ENCODE results near the gene INKA2. TPM values are rescaled to one million over a fixed set of nuclear protein-coding genes. Genes with fewer than 3 reads are reported as not detected.
A peak's percentile ranks its signal among the peaks of the same experiment; 100 is the strongest.

INKA2 gene
- total and polyA plus RNA-seq, 2 of the 4 experiments (the other 2 are of a cell fraction): 2.2 to 2.6 TPM

- no peaks in the 10 kb centered on the region for H3K9me1 ChIP-seq (ENCODE audit: insufficient read depth, low read length)
- no peak overlapping the region for H4K5ac ChIP-seq (ENCODE audit: low read depth, low read length)
- no peaks in the 10 kb centered on the region for H3K9me3 ChIP-seq (ENCODE audit: control insufficient read depth, insufficient read depth, low read length)
- POLR2A ChIA-PET (ENCODE audit: unreplicated experiment): no interaction called here
- H3K4me2 ChIP-seq (ENCODE audit: low read depth, low read length): no peak overlapping the region
- H3K27ac ChIP-seq (ENCODE audit: insufficient read depth, low read length): no peak overlapping the region
- no peak overlapping the region for H3K14ac ChIP-seq (replicated peaks; ENCODE audit: low read depth, low read length)
- dilution Hi-C loops (cut with HindIII; ENCODE audit: low sequenced_read_pairs, unreplicated experiment) (loop anchor here (25.0 kb wide), 1 partner anchor 306 kb away; the partner anchor contains the start of gene C1orf162), in situ Hi-C loops (cut with MboI; ENCODE audit: low sequenced_read_pairs) (loop anchor here (5.0 to 10.0 kb wide), 2 partner anchors 286 to 543 kb away; partner anchors contain the start of gene CHI3L2), intact Hi-C loops (cut with micrococcal nuclease) (loop anchor here (5.0 to 10.0 kb wide), 3 partner anchors 366 to 567 kb away; no protein-coding TSS in a partner anchor)
- no peak overlapping the region for H3K4me3 ChIP-seq (ENCODE audit: insufficient read depth, low read depth, low read length)
- no peak overlapping the region for H3K4ac ChIP-seq (ENCODE audit: low read depth, low read length)
- H3K18ac ChIP-seq (ENCODE audit: low read depth, low read length): no peak overlapping the region
- H3K23ac ChIP-seq (ENCODE audit: low read depth, low read length): no peak overlapping the region
- H2BK20ac ChIP-seq (ENCODE audit: low read depth, low read length): no peak overlapping the region
- no peaks in the 10 kb centered on the region for H4K20me1 ChIP-seq (ENCODE audit: insufficient read depth, low read length)
- H3K9ac ChIP-seq (ENCODE audit: low read depth, low read length): no peak overlapping the region
- no peak overlapping the region for H4K91ac ChIP-seq (ENCODE audit: insufficient read depth, low read depth, low read length)
- no peaks in the 10 kb centered on the region; the same call in 1 of the 2 replicates for H3K4me1 ChIP-seq (ENCODE audit: control insufficient read depth, insufficient read depth, low read length)
- no TSS peak for BruUV-seq (replicated peaks)
- CTCF ChIA-PET: interaction anchor here (0.6 to 1.7 kb wide), 6 partner anchors 9 to 286 kb away, joined by 3 to 5 read pairs (median 4); no protein-coding TSS in a partner anchor
- H3K27me3 ChIP-seq (ENCODE audit: control insufficient read depth, insufficient read depth, low read length): no peaks in the 10 kb centered on the region
- H2BK120ac ChIP-seq (ENCODE audit: low read depth, low read length): no peak overlapping the region
- H2BK15ac ChIP-seq (ENCODE audit: low read depth, low read length): no peak overlapping the region
- H3K79me1 ChIP-seq (ENCODE audit: low read depth in 1 of 2, low read length in 2 of 2): peaks cover 6 to 7% of the 10 kb centered on the region in 2 experiments
- DNase-seq: no peak
- peak; percentile 48; the same call in 1 of the 2 replicates for ATAC-seq (ENCODE audit: low read depth)
- H2AFZ ChIP-seq (replicated peaks; ENCODE audit: low read length, poor library complexity): no peak overlapping the region
- H4K8ac ChIP-seq (ENCODE audit: low read depth in 2 of 2, low read length in 2 of 2): no peak overlapping the region
- no peak overlapping the region for H2AK5ac ChIP-seq (ENCODE audit: low read depth, low read length)
- no peak overlapping the region for H2BK5ac ChIP-seq (ENCODE audit: low read depth, low read length, poor library complexity, severe bottlenecking)
- H2AK9ac ChIP-seq (replicated peaks; ENCODE audit: low read depth, low read length, poor library complexity): no peak overlapping the region
- H3K56ac ChIP-seq (ENCODE audit: extremely low read depth, insufficient read depth, low read length): no peak overlapping the region
- TF ChIP-seq CHD1 (IDR thresholded peaks at IDR 0.05; ENCODE audit: low read depth, low read length) (no peak), RAD21 (IDR thresholded peaks at IDR 0.05; ENCODE audit: low read length) (no peak)
- peaks cover 8% of the 10 kb centered on the region for H3K36me3 ChIP-seq (ENCODE audit: control insufficient read depth, insufficient read depth, low read length)
These were observed 28.8 kb upstream of the INKA2 start for GRCh38 chr1:111768023-111768422.
